Endothelial cell (in vitro differentiated cells): ENCODE measurements around the gene COA6. TPM values are rescaled to one million over a fixed set of nuclear protein-coding genes. Genes with fewer than 3 reads are reported as not detected.

Source experiments
- DNase-seq: peaks from one replicate; pipeline ENCODE4 v3.0.0; 2021; ENCODE audit warnings: low spot score
- H3K27ac Mint-ChIP-seq: one replicate; pipeline ENCODE4 v1.8.0; 2021; ENCODE audit warnings: mixed read lengths, inconsistent platforms; ENCODE audit not compliant: unreplicated experiment
- H3K27me3 Mint-ChIP-seq: one replicate; pipeline ENCODE4 v1.8.0; 2021; ENCODE audit warnings: mild to moderate bottlenecking, moderate library complexity, mixed read lengths, inconsistent platforms; ENCODE audit not compliant: unreplicated experiment
- H3K36me3 Mint-ChIP-seq: one replicate; pipeline ENCODE4 v1.8.0; 2021; ENCODE audit warnings: mild to moderate bottlenecking, low read depth, mixed read lengths, inconsistent platforms; ENCODE audit not compliant: unreplicated experiment
- H3K4me1 Mint-ChIP-seq: one replicate; pipeline ENCODE4 v1.8.0; 2021; ENCODE audit warnings: mild to moderate bottlenecking, mixed read lengths, inconsistent platforms; ENCODE audit not compliant: unreplicated experiment
- H3K4me3 Mint-ChIP-seq: one replicate; pipeline ENCODE4 v1.8.0; 2021; ENCODE audit warnings: mild to moderate bottlenecking, mixed read lengths, inconsistent platforms; ENCODE audit not compliant: unreplicated experiment
- H3K9me3 Mint-ChIP-seq: one replicate; pipeline ENCODE4 v1.8.0; 2021; ENCODE audit warnings: mixed read lengths, inconsistent platforms; ENCODE audit not compliant: unreplicated experiment
- total RNA-seq: library from RNA; stranded (reverse); fragmentation: NEBNext Ultra II Directional; extraction: Animal tissue kit (Norgen Biotek cat#: 25700); gene quantifications from one replicate; pipeline ENCODE4 v1.2.1, GENCODE V29; 2021; ENCODE audit not compliant: unreplicated experiment
- TF ChIP-seq, protein P1 (sequence below): fragments of 200-600 bp; sonication (generic); IDR thresholded peaks from one replicate; pipeline ENCODE4 v1.5.0; 2021; ENCODE audit warnings: antibody characterized with exemption; ENCODE audit not compliant: unreplicated experiment

The COA6 gene
- total RNA-seq, 1 donor from 2014 or later = 21.2 TPM

DNA sequence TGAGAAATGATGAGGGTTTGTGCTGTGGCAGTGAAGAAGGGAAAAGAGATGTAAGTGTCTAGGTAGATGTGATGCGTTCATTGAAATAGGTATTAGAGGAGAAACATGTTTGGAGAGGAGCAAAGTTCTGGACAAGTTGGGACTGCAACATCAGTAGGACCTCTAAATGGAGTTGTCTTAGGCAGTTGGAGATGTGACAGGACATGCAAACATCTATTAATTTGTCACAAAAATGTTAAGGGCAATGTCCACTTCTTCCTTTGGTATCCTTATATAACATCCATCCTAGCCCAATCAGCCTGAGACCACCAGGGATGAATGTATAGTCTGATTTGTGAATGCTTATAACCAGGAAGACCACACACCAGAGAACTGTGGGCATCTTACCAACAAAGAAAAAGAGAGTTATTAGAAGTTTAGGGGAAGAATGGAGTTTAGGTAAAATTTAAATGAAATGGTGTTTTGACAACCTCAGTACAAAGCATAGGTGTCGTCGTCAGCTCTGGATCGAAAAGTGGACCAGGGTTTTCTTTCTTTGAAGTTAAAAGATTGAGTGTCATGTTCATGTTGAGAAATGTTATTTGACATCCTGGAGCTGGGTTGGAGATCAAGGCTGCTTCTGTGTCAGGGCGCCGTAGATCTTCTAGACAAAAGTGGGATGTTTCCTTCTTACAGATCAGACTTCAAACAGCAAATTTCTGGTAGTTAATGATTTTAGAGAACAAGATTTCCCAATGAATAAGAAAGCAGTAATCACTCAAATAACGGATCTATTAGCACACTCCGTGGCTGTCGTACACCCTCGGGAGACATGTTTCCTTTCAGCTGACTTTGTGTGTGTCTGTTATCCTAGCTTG is 8.7 kb downstream of the COA6 start:
- no peaks in the 10 kb centered on the region for H3K27me3 Mint-ChIP-seq
- H3K27ac Mint-ChIP-seq = no peak overlapping the region
- no peaks in the 10 kb centered on the region for H3K4me1 Mint-ChIP-seq
- DNase-seq = no peak
- no peaks in the 10 kb centered on the region for H3K9me3 Mint-ChIP-seq
- peaks cover 33% of the 10 kb centered on the region for H3K36me3 Mint-ChIP-seq
- TF ChIP-seq, protein P1, sequence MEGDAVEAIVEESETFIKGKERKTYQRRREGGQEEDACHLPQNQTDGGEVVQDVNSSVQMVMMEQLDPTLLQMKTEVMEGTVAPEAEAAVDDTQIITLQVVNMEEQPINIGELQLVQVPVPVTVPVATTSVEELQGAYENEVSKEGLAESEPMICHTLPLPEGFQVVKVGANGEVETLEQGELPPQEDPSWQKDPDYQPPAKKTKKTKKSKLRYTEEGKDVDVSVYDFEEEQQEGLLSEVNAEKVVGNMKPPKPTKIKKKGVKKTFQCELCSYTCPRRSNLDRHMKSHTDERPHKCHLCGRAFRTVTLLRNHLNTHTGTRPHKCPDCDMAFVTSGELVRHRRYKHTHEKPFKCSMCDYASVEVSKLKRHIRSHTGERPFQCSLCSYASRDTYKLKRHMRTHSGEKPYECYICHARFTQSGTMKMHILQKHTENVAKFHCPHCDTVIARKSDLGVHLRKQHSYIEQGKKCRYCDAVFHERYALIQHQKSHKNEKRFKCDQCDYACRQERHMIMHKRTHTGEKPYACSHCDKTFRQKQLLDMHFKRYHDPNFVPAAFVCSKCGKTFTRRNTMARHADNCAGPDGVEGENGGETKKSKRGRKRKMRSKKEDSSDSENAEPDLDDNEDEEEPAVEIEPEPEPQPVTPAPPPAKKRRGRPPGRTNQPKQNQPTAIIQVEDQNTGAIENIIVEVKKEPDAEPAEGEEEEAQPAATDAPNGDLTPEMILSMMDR = no peak
- no peak overlapping the region for H3K4me3 Mint-ChIP-seq

DNA sequence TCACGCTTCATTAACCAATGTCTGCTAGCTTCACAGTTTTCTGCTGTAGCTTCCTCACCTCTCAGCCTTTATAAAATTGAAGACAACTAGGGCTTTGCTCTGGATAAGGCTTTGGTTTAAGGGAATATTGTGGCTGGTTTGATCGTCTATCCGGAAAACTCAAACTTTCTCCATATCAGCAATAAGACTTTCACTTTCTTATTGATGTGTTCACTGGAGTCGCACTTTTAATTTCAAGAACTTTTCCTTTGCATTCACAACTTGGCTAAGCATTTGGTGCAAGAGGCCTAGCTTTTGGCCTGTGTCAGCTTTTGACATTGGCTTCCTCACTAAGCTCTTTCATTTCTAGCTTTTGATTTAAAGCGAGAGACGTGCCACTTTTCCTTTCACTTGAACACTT is 12.9 kb downstream of the COA6 start:
- TF ChIP-seq, protein P1 = no peak
- Mint-ChIP-seq H3K9me3 (no peaks in the 10 kb centered on the region), H3K36me3 (peaks cover 11% of the 10 kb centered on the region), H3K27me3 (no peaks in the 10 kb centered on the region), H3K4me3 (no peak overlapping the region), H3K4me1 (no peaks in the 10 kb centered on the region), H3K27ac (no peak overlapping the region)
- no peak for DNase-seq

DNA sequence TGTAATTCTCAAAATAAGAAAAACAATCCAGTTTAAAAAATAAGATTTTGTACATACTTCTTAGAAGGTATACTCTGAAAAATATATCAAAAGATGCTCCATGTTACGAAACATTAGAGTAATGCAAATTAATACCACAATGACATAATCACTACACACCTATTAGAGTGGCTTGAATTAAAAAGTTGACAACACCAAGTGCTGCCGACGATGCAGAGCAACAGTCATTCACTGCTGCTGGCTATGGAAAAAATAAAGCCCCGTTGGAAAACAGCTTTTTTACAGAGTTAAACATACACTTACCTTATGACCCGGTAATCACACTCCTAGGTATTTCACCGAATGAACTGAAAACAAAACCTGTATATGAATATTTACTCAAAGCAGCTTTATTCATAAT is 14.8 kb downstream of the COA6 start:
- Mint-ChIP-seq H3K27ac (no peak overlapping the region), H3K4me1 (no peaks in the 10 kb centered on the region), H3K4me3 (no peak overlapping the region), H3K9me3 (no peaks in the 10 kb centered on the region), H3K27me3 (no peaks in the 10 kb centered on the region), H3K36me3 (peaks cover 10% of the 10 kb centered on the region)
- no peak for DNase-seq
- TF ChIP-seq, protein P1 = no peak

DNA sequence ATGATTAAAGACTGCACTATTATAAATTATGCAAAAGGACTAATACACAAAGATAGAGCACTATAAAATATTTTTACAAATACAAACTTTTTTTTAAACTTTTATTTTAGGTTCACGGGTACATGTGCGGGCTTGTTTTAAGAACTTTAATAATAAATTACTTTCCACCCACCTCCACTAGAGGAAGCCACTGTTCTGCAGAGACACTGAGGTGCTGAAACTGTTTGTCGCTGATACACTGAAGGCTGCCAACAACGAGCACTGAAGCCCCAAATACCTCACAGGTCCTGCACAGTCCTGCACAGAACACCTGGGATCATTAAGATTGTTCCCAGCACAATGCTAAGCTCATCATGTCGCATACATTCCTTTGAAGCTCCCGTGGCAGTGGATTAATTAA is 19.9 kb downstream of the COA6 start:
- TF ChIP-seq, protein P1 = no peak
- Mint-ChIP-seq H3K27me3 (peaks cover 7% of the 10 kb centered on the region), H3K4me3 (no peak overlapping the region), H3K4me1 (no peaks in the 10 kb centered on the region), H3K36me3 (peaks cover 15% of the 10 kb centered on the region), H3K9me3 (no peaks in the 10 kb centered on the region), H3K27ac (no peak overlapping the region)
- no peak for DNase-seq

DNA sequence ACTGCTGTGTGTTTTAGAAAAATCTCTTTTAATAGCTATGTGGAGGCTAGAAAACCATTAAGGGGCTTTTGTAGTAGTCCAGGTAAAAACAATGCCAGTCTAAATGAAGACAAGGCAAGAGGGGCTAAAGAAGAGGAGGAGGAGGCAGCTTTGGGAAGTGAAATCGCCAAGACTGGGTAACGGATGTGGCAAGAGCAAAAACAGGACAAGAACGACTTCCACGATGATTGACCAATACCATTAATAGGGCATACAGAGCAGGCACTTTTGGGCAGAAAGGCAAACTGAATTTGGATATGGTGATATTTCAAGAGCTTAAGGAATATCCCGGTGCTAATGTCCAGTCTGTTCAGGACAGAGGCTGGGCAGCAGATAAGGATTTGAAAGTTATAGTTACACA is 22.0 kb downstream of the COA6 start:
- Mint-ChIP-seq H3K27ac (no peak overlapping the region), H3K4me3 (no peak overlapping the region), H3K9me3 (no peaks in the 10 kb centered on the region), H3K27me3 (peaks cover 7% of the 10 kb centered on the region), H3K4me1 (peaks cover 4% of the 10 kb centered on the region), H3K36me3 (peaks cover 15% of the 10 kb centered on the region)
- TF ChIP-seq, protein P1 = no peak
- no peak for DNase-seq
